A549 (cell line): ENCODE results near the gene PPP2R2D.

Experiments used
- CHD2 ChIP-seq: fragments of 150-350 bp; IDR thresholded peaks from 2 replicates; pipeline ENCODE4 v1.6.1; 2014; ENCODE audit warnings: low read length; ENCODE audit not compliant: partially characterized antibody
- POLR2A ChIP-seq: IDR thresholded peaks from 2 replicates; pipeline ENCODE4 v1.6.1; 2012; ENCODE audit warnings: mild to moderate bottlenecking, low read length

GRCh38 chr10:131933696-131934086 lies 32.9 kb downstream of the PPP2R2D start:
- no peak for TF ChIP-seq CHD2
- no peak for TF ChIP-seq POLR2A
